Kidney (tissue), 14 donors: ENCODE data around the gene LDLRAP1. TPM values are rescaled to one million over a fixed set of nuclear protein-coding genes. Genes with fewer than 3 reads are reported as not detected.

Experiments
- DNase-seq, 5 donors: peaks; one replicate each; pipeline ENCODE4 v3.0.0-alpha.2; 2013 to 2020
- FAIRE-seq: peaks from 2 replicates; lab custom pipeline; 2012; peaks lifted over from hg19 to GRCh38; lab: Jason Lieb, UNC
- H3K27ac ChIP-seq, 2 donors: one replicate each; pipeline ENCODE4 v1.7.0; 2013; ENCODE audit warnings: low read depth in 2 of 2, low read length in 2 of 2, inconsistent platforms in 1 of 2
- H3K27me3 ChIP-seq: one replicate; pipeline ENCODE4 v1.7.1; 2013; ENCODE audit warnings: low read length, inconsistent platforms; ENCODE audit not compliant: control insufficient read depth, insufficient read depth
- H3K36me3 ChIP-seq, 3 donors: one replicate each; pipeline versions ENCODE4 v1.7.0 to v1.7.1; 2013; ENCODE audit warnings: low read length in 3 of 3, control low read depth in 1 of 3, inconsistent platforms in 1 of 3; ENCODE audit not compliant: insufficient read depth in 3 of 3, control insufficient read depth in 2 of 3
- H3K4me1 ChIP-seq, 3 donors: one replicate each; pipeline versions ENCODE4 v1.7.0 to v1.7.1; 2013; ENCODE audit warnings: low read length in 3 of 3, inconsistent platforms in 1 of 3, low read depth in 1 of 3; ENCODE audit not compliant: control insufficient read depth in 2 of 3, insufficient read depth in 2 of 3
- H3K4me3 ChIP-seq, 3 donors: one replicate each; pipeline versions ENCODE4 v1.7.0 to v1.8.1; 2013; ENCODE audit warnings: low read length in 3 of 3, control low read depth in 1 of 3, inconsistent platforms in 1 of 3
- H3K9ac ChIP-seq, 3 donors: one replicate each; pipeline versions ENCODE4 v1.7.0 to v1.7.1; 2013; ENCODE audit warnings: low read length in 3 of 3, control low read depth in 1 of 3, inconsistent platforms in 1 of 3
- H3K9me3 ChIP-seq, 3 donors: one replicate each; pipeline versions ENCODE4 v1.7.0 to v1.7.1; 2013; ENCODE audit warnings: low read length in 3 of 3, control low read depth in 1 of 3, inconsistent platforms in 1 of 3; ENCODE audit not compliant: control insufficient read depth in 2 of 3, insufficient read depth in 1 of 3
- CTCF ChIP-seq: IDR thresholded peaks from 3 replicates; pipeline ENCODE4 v1.5.1; 2012; ENCODE audit warnings: mild to moderate bottlenecking, moderate library complexity, borderline replicate concordance; ENCODE audit not compliant: insufficient read depth; ENCODE audit errors: extremely low read depth
- intact Hi-C: fragments of 100-400 bp; cut with DNase I; formaldehyde crosslinking; loops from one replicate; pipeline ENCODE4 v1.11.1; 2022
- polyA plus RNA-seq: library from polyadenylated mRNA; stranded (reverse); fragments of 350-450 nt; fragmentation: Illumina TruSeq; extraction: RNeasy Lipid Tissue Mini Kit (QIAGEN cat#74804); gene quantifications from one replicate; pipeline ENCODE4 v1.2.3, GENCODE V29; 2014; ENCODE audit warnings: low read depth, low replicate concordance; ENCODE audit not compliant: insufficient read depth
- total RNA-seq: library from RNA; stranded (reverse); fragmentation: NEBNext Ultra II Directional; extraction: Animal tissue kit (Norgen Biotek cat#: 25700); gene quantifications from one replicate; pipeline ENCODE4 v1.2.1, GENCODE V29; 2021
- donor health status: control.
- donor health status: control.
- donor health status: control.
- donor health status: control.
- donor health status: control.
- donor health status: DM: yes; HTN: yes; CAD: no.
- donor health status: Normal renal cell carcinoma (clear cell type).

The LDLRAP1 gene
- total and polyA plus RNA-seq, 2 donors from 2014 or later, result 14.4 to 26.2 TPM

DNA sequence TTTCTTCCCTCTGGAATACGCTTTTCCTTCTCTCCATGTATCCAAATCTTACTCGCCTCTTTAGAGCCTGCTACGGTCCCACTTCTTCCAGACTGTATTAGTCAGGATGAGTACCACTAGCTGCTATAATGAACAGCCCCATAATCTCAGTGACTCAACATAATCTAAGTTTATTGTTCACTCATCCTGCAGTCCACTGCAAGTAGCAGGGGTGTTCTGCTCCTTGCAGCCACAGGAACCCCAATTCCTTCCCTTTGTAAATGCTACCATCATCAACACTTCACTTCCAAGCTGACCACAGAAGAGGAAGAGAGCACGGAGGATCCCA is 18.1 kb upstream of the LDLRAP1 start:
- intact Hi-C loops, result no loop called here
- peaks cover 0 to 9% (median 0%) of the 10 kb centered on the region in 3 donors for H3K9me3 ChIP-seq
- no peaks in the 10 kb centered on the region for H3K27me3 ChIP-seq
- FAIRE-seq (no peak), DNase-seq (no peak)
- no peak overlapping the region for H3K9ac ChIP-seq
- no peak overlapping the region for H3K4me3 ChIP-seq
- no peaks in the 10 kb centered on the region for H3K36me3 ChIP-seq
- no peak for TF ChIP-seq CTCF
- H3K27ac ChIP-seq, result no peak overlapping the region
- H3K4me1 ChIP-seq, result peaks cover 0 to 4% (median 0%) of the 10 kb centered on the region in 3 donors

DNA sequence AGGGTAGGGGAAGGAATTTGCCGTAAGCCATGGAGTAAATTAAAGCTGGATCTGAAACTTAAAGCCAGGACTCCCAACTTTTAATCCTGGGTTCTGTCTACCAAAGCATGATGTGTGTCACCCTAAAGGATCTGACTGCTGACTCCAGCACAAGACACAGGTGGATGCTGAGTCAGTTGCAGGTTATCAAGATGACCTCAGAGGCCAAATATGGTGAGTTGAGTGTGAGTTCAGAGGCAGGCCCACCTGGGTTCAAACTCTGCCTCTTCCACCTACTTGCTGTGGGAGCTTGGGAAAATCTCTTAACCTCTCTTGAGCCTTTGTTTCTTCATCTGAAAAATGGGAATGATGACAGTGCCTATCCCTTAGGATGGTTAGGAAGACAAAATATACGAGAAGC is 16.7 kb upstream of the LDLRAP1 start:
- no peaks in the 10 kb centered on the region for H3K27me3 ChIP-seq
- peaks cover 0 to 9% (median 0%) of the 10 kb centered on the region in 3 donors for H3K9me3 ChIP-seq
- TF ChIP-seq CTCF, result no peak
- no peak overlapping the region for H3K4me3 ChIP-seq
- DNase-seq, result no peak
- H3K36me3 ChIP-seq, result no peaks in the 10 kb centered on the region
- no peak for FAIRE-seq
- H3K9ac ChIP-seq, result no peak overlapping the region
- H3K27ac ChIP-seq, result no peak overlapping the region
- intact Hi-C loops, result no loop called here
- peaks cover 0 to 2% (median 0%) of the 10 kb centered on the region in 3 donors for H3K4me1 ChIP-seq

GRCh38 chr1:25527226-25527846 is 16.1 kb upstream of the LDLRAP1 start:
- peaks cover 0 to 9% (median 0%) of the 10 kb centered on the region in 3 donors for H3K9me3 ChIP-seq
- no peak for FAIRE-seq
- no peaks in the 10 kb centered on the region for H3K4me1 ChIP-seq
- no peaks in the 10 kb centered on the region for H3K36me3 ChIP-seq
- intact Hi-C loops, result no loop called here
- TF ChIP-seq CTCF, result no peak
- no peak overlapping the region for H3K9ac ChIP-seq
- H3K4me3 ChIP-seq, result no peak overlapping the region
- H3K27ac ChIP-seq, result no peak overlapping the region
- H3K27me3 ChIP-seq, result no peaks in the 10 kb centered on the region
- no peak for DNase-seq
